NCI-H446 treated with DMSO at 0.1 percent for 48 hours (cell line): ENCODE data around the gene GRB10.

Source experiments
- DNase-seq: peaks from one replicate; lab custom pipeline; 2025; lab: John Stamatoyannopoulos, UW

Gene GRB10

DNA sequence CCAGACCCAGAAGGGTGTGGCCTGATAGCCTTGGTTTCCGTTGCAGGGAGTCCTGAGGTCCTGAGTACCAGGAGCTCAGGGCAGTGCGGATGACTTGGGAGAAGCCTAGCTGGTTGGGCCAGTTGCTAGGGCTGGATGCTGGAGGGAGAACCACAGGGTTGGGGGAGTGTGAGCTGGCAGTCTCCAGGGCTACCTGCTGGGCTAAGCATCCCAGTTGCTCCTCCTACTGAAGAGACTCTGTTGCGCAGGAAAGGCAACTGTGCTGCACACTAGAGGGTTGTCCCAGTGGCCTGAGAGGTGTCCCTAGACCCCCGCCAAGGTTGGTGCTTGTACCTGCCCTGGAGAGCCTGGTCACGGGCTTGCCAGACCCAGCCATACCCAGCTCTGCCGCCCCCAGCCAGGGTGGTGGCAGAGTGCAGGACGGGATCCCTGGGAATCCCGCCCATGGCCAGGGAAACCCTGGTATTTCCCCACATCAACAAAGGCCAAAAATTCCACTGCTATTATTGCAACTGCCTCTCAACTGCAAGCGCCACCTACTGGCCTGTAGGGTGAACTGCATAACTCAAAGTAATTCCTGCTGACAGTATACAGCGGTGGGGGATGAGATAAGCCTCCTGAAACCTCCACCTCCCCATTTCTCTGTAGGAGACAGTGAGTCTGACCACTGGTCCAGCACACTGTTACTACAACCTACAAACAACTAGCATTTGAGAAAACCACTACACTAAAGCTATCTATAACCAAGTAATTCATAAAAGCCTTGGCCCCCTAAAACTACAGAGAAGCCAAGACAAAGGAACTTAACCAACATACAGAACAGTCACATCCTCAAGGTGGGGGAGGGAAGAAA is 149.9 kb downstream of the GRB10 start:
- no peak for DNase-seq

GRCh38 chr7:50631639-50632038 is 151.1 kb downstream of the GRB10 start:
- no peak for DNase-seq

DNA sequence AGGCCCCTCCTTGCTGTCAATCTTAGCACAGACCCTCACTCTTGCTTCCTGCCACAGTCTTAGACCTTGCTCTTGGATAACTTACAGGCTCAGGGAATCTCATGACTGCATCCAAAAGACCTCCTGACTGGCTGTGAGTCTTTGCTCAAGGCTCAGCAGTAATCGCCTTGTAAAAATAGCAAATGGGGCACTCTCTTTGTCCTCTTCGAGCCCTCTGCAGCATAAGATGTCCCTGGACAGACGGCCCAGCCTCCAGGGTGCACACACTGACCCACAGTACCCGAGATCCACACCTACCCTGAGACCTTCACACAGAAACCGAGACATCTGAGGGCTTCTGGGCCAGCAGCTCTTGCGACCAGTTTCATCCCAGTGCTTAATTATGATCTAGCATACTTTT is 151.6 kb downstream of the GRB10 start:
- no peak for DNase-seq

DNA sequence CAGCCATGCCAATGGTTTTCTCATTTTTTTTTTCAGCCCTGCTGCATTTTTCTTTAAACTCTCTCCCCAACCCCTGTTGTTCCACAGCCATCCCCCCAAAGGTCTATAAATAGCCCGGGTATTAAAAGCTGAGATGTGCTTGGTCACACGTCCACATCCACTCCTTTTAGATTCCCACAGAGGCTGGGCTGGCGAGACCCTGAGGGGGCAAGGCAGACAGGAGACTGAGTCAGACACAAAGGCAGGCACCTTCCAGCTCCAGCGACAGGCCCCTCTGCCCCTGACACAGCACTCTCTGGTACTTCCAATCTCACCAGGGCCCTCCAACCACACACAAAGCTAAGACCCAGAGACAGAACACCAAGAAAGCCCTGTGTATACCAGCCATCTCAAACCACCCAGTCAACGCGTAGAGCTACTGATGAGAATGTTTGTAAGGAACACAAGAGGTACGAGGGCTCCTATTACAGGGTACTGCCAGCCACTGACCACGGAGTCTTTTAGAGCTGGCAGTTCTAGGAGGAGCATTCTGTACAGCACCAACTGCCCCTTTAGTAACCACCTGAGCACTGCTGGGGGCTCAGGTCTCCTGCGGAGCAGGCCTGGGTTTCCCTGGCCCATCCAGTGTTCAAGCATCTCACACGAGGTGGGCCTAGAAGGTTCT is 153.3 kb downstream of the GRB10 start:
- no peak for DNase-seq

- DNase-seq = no peak
These were observed 154.1 kb downstream of the GRB10 start for GRCh38 chr7:50628434-50629084.

- no peak for DNase-seq
These were observed 154.8 kb downstream of the GRB10 start for GRCh38 chr7:50627824-50628361.

GRCh38 chr7:50626286-50626685 is 156.4 kb downstream of the GRB10 start:
- no peak for DNase-seq

- DNase-seq = no peak
These were observed 157.3 kb downstream of the GRB10 start for GRCh38 chr7:50625360-50625759.

GRCh38 chr7:50622821-50623220 is 159.9 kb downstream of the GRB10 start:
- no peak for DNase-seq

- DNase-seq = no peak
These were observed 160.7 kb downstream of the GRB10 start for GRCh38 chr7:50621973-50622490.

GRCh38 chr7:50621206-50621605 is 161.5 kb downstream of the GRB10 start:
- DNase-seq = no peak

DNA sequence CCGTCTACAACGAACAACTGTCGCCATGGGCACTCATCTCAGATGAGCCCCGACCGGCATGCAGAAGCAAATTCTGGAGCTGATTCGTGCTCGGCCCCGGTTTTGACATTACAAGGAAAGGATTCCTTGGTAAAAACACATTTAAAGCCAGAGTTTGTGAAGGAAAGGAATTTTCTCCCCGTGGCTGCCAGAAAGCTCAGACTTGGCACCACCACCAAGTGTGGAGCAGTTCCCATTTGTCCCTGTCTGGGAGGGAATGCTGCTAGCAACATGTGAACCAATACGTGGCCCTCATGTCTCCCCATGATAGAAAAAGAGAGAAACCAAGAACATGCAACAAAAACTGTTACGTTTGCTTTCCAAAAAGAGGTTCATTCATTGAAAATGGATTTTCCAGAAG is 162.3 kb downstream of the GRB10 start:
- no peak for DNase-seq

GRCh38 chr7:50619684-50620083 is 163.0 kb downstream of the GRB10 start:
- DNase-seq = no peak

GRCh38 chr7:50618281-50618680 is 164.4 kb downstream of the GRB10 start:
- DNase-seq = no peak

DNA sequence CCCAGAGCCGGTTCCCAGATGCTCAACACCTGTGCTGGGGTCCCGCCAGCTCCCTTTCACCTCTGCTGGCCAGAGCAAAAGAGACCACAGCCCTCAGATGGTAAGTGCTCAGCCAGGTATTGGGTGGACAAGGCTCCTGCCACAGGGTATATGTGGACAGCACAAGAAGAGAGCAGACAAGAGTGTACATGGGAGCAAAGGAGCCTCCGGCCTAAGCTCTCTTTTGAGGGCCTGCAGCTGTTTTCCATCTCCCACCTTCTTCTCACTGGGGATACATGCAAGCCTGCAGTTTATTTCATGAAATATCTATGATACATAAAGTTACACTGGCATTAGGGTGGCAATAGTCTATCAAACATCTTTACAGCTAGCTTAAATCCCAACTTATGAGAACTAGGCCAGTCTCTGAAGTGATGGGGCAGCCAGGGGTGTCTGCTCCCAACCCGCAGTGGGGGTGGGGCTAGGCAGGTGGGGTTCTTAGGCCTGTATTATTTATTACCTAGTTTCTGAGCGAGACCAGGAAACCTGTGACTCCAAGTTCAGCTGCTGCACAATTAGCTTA is 167.1 kb downstream of the GRB10 start:
- DNase-seq = no peak

- no peak for DNase-seq
These were observed 167.8 kb downstream of the GRB10 start for GRCh38 chr7:50614721-50615518.

- no peak for DNase-seq
These were observed 169.2 kb downstream of the GRB10 start for GRCh38 chr7:50613473-50613872.

GRCh38 chr7:50612704-50613103 is 170.0 kb downstream of the GRB10 start:
- no peak for DNase-seq

GRCh38 chr7:50610521-50611277 is 172.0 kb downstream of the GRB10 start:
- no peak for DNase-seq

GRCh38 chr7:50608196-50608906 is 174.3 kb downstream of the GRB10 start:
- no peak for DNase-seq
